ENCODE results near the gene SLC6A7. TPM values are rescaled to one million over a fixed set of nuclear protein-coding genes. Genes with fewer than 3 reads are reported as not detected.
A peak's percentile ranks its signal among the peaks of the same experiment; 100 is the strongest.
"Not testable (repeated sequence)": the region's sequence is repeated elsewhere in the genome, so short reads cannot be mapped to it uniquely, and the experiment has no call there.

Gene SLC6A7
- total and polyA plus RNA-seq, 8 donors, result not detected

- Histone ChIP-seq H3K4me3 (no peak overlapping the region), H3K27me3 (no peaks in the 10 kb centered on the region), H3K36me3 (no peaks in the 10 kb centered on the region), H3K9me3 (no peaks in the 10 kb centered on the region), H3K27ac (no peak overlapping the region), H3K4me1 (no peaks in the 10 kb centered on the region)
- ATAC-seq, result peak in 2 of 4 donors; percentile 24 to 29
- intact Hi-C loops (cut with DNase I), result no loop called here
- 80 to 87% methylated on average over 16 to 18 of the region's 18 CpGs for WGBS, 2 donors
- FAIRE-seq, result no peak
- peak in 1 of 6 donors; percentile 50 for DNase-seq
- TF ChIP-seq CTCF (IDR thresholded peaks at IDR 0.05), result no peak
Observed at GRCh38 chr5:150245111-150245789, 55.4 kb downstream of the SLC6A7 start.

GRCh38 chr5:150245808-150246207, 55.9 kb downstream of the SLC6A7 start:
- Histone ChIP-seq H3K36me3 (no peaks in the 10 kb centered on the region), H3K9me3 (no peaks in the 10 kb centered on the region), H3K27me3 (no peaks in the 10 kb centered on the region), H3K4me1 (no peaks in the 10 kb centered on the region), H3K4me3 (no peak overlapping the region), H3K27ac (no peak overlapping the region)
- ATAC-seq (no peak), FAIRE-seq (no peak), DNase-seq (no peak)
- intact Hi-C loops (cut with DNase I), result no loop called here
- WGBS, 2 donors, result 83 to 85% methylated on average over 3 of the region's 3 CpGs
- TF ChIP-seq CTCF (IDR thresholded peaks at IDR 0.05), result no peak

GRCh38 chr5:150246429-150246828, 56.6 kb downstream of the SLC6A7 start:
- H3K27ac ChIP-seq, result no peak overlapping the region
- DNase-seq (no peak), FAIRE-seq (no peak), ATAC-seq (no peak)
- no peaks in the 10 kb centered on the region for H3K9me3 ChIP-seq
- intact Hi-C loops (cut with DNase I), result no loop called here
- H3K36me3 ChIP-seq, result no peaks in the 10 kb centered on the region
- no peak for TF ChIP-seq CTCF (IDR thresholded peaks at IDR 0.05)
- no peaks in the 10 kb centered on the region for H3K4me1 ChIP-seq
- no peaks in the 10 kb centered on the region for H3K27me3 ChIP-seq
- WGBS, 2 donors, result 92 to 96% methylated on average over 5 of the region's 5 CpGs
- no peak overlapping the region for H3K4me3 ChIP-seq

GRCh38 chr5:150246835-150247234, 57.0 kb downstream of the SLC6A7 start:
- no peak for ATAC-seq
- H3K27ac ChIP-seq, result no peak overlapping the region
- intact Hi-C loops (cut with DNase I), result no loop called here
- H3K4me3 ChIP-seq, result no peak overlapping the region
- no peak for FAIRE-seq
- no peaks in the 10 kb centered on the region for H3K27me3 ChIP-seq
- H3K4me1 ChIP-seq, result no peaks in the 10 kb centered on the region
- peak in 1 of 6 donors; percentile 41 for DNase-seq
- no peak for TF ChIP-seq CTCF (IDR thresholded peaks at IDR 0.05)
- WGBS, 2 donors, result 64 to 90% methylated on average over 5 of the region's 5 CpGs
- no peaks in the 10 kb centered on the region for H3K9me3 ChIP-seq
- H3K36me3 ChIP-seq, result no peaks in the 10 kb centered on the region

GRCh38 chr5:150247726-150248125, 57.9 kb downstream of the SLC6A7 start:
- no peaks in the 10 kb centered on the region for H3K36me3 ChIP-seq
- TF ChIP-seq CTCF (IDR thresholded peaks at IDR 0.05), result no peak
- WGBS, 2 donors, result 90 to 96% methylated on average over 7 to 9 of the region's 9 CpGs
- no peak overlapping the region for H3K27ac ChIP-seq
- H3K9me3 ChIP-seq, result no peaks in the 10 kb centered on the region
- intact Hi-C loops (cut with DNase I), result no loop called here
- no peak for FAIRE-seq
- DNase-seq, result peak in 1 of 6 donors; percentile 45
- H3K27me3 ChIP-seq, result no peaks in the 10 kb centered on the region
- no peak overlapping the region for H3K4me3 ChIP-seq
- no peaks in the 10 kb centered on the region for H3K4me1 ChIP-seq
- no peak for ATAC-seq

GRCh38 chr5:150248493-150248892, 58.6 kb downstream of the SLC6A7 start:
- intact Hi-C loops (cut with DNase I); H3K27me3 ChIP-seq; H3K9me3 ChIP-seq; H3K36me3 ChIP-seq; H3K4me3 ChIP-seq; H3K4me1 ChIP-seq; ATAC-seq; H3K27ac ChIP-seq; DNase-seq; FAIRE-seq: not testable (repeated sequence)
- WGBS, 2 donors, result 91 to 93% methylated on average over 6 of the region's 6 CpGs

All from pancreas (tissue), 10 donors.